ENCODE measurements around the gene POLD2. TPM values are rescaled to one million over a fixed set of nuclear protein-coding genes. Genes with fewer than 3 reads are reported as not detected.

POLD2 gene
- total and polyA plus RNA-seq, 2 of the 4 experiments (the other 2 are of a cell fraction), result 142 to 163 TPM

DNA sequence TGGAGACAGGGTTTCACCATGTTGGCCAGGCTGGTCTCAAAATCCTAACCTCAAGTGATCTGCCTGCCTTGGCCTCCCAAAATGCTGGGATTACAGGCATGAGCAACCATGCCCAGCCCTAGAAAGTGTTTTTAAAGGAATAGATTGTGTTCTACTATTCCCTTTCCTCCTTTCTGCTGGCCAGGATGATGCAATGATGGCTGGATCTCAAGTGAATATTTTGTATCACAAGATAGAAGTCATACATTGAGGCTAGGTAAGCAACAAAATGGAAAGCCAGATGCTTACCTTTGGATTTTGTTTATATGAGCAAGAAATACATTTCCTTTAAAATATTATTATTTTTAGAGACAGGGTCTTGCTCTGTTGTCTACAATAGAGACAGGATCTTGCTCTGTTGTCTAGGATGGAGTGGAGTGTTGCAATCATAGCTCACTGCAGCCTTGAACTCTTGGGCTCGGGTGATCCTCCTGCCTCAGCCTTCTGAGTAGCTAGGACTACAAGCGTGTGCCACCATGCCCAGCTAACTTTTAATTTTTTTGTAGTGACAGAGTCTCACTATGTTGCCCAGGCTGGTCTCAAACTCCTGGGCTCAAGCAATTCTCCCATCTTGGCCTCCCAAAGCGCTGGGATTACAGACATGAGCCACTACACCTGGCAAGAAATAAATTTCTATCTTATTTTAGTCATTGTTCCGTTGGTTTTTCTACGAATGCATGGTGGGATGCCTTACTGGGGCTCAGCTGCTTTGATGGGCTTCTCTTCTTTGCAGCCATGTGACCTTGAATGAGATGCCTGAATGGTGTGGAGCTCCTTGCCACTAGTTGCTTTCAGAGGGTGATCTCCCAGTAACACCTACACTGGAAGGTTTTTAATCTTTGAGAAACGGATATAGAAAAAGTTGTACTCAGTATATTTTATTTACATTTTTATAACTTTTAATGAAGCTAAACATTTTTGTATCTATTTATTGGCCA, 25.0 kb downstream of the POLD2 start:
- H3K14ac ChIP-seq (replicated peaks; ENCODE audit: low read depth, low read length), result no peak overlapping the region
- peaks cover 24% of the 10 kb centered on the region for H3K4me1 ChIP-seq (ENCODE audit: control insufficient read depth, insufficient read depth, low read length)
- no peak overlapping the region for H3K9ac ChIP-seq (ENCODE audit: low read depth, low read length)
- no peak overlapping the region for H3K56ac ChIP-seq (ENCODE audit: extremely low read depth, insufficient read depth, low read length)
- in situ Hi-C loops (cut with MboI; ENCODE audit: low sequenced_read_pairs) (no loop called here), intact Hi-C loops (cut with micrococcal nuclease) (no loop called here), dilution Hi-C loops (cut with HindIII; ENCODE audit: low sequenced_read_pairs, unreplicated experiment) (no loop called here)
- ChIA-PET POLR2A (ENCODE audit: unreplicated experiment) (no interaction called here), CTCF (interaction anchor here (0.6 kb wide), 1 partner anchor 10 kb away, joined by 3 read pairs; no protein-coding TSS in a partner anchor)
- H3K79me1 ChIP-seq (ENCODE audit: low read depth in 1 of 2, low read length in 2 of 2), result no peaks in the 10 kb centered on the region
- no peak overlapping the region for H3K18ac ChIP-seq (ENCODE audit: low read depth, low read length)
- no peak overlapping the region for H2BK120ac ChIP-seq (ENCODE audit: low read depth, low read length)
- no peak overlapping the region for H2BK20ac ChIP-seq (ENCODE audit: low read depth, low read length)
- H3K23ac ChIP-seq (ENCODE audit: low read depth, low read length), result no peak overlapping the region
- DNase-seq (no peak), ATAC-seq (ENCODE audit: low read depth) (no peak)
- no peak overlapping the region for H3K4me3 ChIP-seq (ENCODE audit: insufficient read depth, low read depth, low read length)
- no peak overlapping the region for H3K4me2 ChIP-seq (ENCODE audit: low read depth, low read length)
- H3K9me1 ChIP-seq (ENCODE audit: insufficient read depth, low read length), result peaks cover 22% of the 10 kb centered on the region
- H3K4ac ChIP-seq (ENCODE audit: low read depth, low read length), result no peak overlapping the region
- H4K8ac ChIP-seq (ENCODE audit: low read depth in 2 of 2, low read length in 2 of 2), result no peak overlapping the region
- H3K36me3 ChIP-seq (ENCODE audit: control insufficient read depth, insufficient read depth, low read length), result no peaks in the 10 kb centered on the region
- no peak overlapping the region for H2AFZ ChIP-seq (replicated peaks; ENCODE audit: low read length, poor library complexity)
- H4K5ac ChIP-seq (ENCODE audit: low read depth, low read length), result no peak overlapping the region
- H3K27ac ChIP-seq (ENCODE audit: insufficient read depth, low read length), result no peak overlapping the region
- no peak overlapping the region for H2BK15ac ChIP-seq (ENCODE audit: low read depth, low read length)
- H2AK9ac ChIP-seq (replicated peaks; ENCODE audit: low read depth, low read length, poor library complexity), result no peak overlapping the region
- H4K91ac ChIP-seq (ENCODE audit: insufficient read depth, low read depth, low read length), result no peak overlapping the region; the same call in 1 of the 2 replicates
- H3K9me3 ChIP-seq (ENCODE audit: control insufficient read depth, insufficient read depth, low read length), result no peaks in the 10 kb centered on the region
- peak; percentile 52; the same call in 1 of the 2 replicates for TF ChIP-seq CEBPB (IDR thresholded peaks at IDR 0.05; ENCODE audit: low read depth, low read length)
- TF ChIP-seq, protein P1, sequence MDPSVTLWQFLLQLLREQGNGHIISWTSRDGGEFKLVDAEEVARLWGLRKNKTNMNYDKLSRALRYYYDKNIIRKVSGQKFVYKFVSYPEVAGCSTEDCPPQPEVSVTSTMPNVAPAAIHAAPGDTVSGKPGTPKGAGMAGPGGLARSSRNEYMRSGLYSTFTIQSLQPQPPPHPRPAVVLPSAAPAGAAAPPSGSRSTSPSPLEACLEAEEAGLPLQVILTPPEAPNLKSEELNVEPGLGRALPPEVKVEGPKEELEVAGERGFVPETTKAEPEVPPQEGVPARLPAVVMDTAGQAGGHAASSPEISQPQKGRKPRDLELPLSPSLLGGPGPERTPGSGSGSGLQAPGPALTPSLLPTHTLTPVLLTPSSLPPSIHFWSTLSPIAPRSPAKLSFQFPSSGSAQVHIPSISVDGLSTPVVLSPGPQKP (IDR thresholded peaks at IDR 0.05; ENCODE audit: borderline replicate concordance, low read depth, low read length), result no peak
- H4K20me1 ChIP-seq (ENCODE audit: insufficient read depth, low read length), result no peaks in the 10 kb centered on the region
- BruUV-seq (replicated peaks), result no TSS peak
- no peaks in the 10 kb centered on the region for H3K27me3 ChIP-seq (ENCODE audit: control insufficient read depth, insufficient read depth, low read length)
- H2AK5ac ChIP-seq (ENCODE audit: low read depth, low read length), result no peak overlapping the region
- WGBS, 2 experiments (ENCODE audit: extremely low coverage in 2 of 2, insufficient read length in 1 of 2), result no CpG with 5 or more reads among the region's 6 CpGs
- no peak overlapping the region for H2BK5ac ChIP-seq (ENCODE audit: low read depth, low read length, poor library complexity, severe bottlenecking)
